ENCODE measurements around the gene EPHB3.

Gene EPHB3

GRCh38 chr3:184630861-184631471 lies 69.4 kb downstream of the EPHB3 start:
- no peak for DNase-seq

- no peak for DNase-seq
These were observed 69.9 kb downstream of the EPHB3 start for GRCh38 chr3:184631472-184631861.

Measured in T-helper 2 cell (primary cell).